DMS79 treated with DMSO at 0.1 percent for 48 hours (cell line): Measurements from ENCODE around the gene F13A1.

ENCODE experiments used
- DNase-seq: peaks from one replicate; lab custom pipeline; 2025; lab: John Stamatoyannopoulos, UW

The F13A1 gene

GRCh38 chr6:6319952-6320811, at the start of gene F13A1:
F13A1 (minus strand) TSS chr6:6320662; CDS start chr6:6318664, 1,998 bp downstream.
- no peak for DNase-seq

- DNase-seq, result no peak
Measured at GRCh38 chr6:6368684-6369052, 48.2 kb upstream of the F13A1 start.

DNA sequence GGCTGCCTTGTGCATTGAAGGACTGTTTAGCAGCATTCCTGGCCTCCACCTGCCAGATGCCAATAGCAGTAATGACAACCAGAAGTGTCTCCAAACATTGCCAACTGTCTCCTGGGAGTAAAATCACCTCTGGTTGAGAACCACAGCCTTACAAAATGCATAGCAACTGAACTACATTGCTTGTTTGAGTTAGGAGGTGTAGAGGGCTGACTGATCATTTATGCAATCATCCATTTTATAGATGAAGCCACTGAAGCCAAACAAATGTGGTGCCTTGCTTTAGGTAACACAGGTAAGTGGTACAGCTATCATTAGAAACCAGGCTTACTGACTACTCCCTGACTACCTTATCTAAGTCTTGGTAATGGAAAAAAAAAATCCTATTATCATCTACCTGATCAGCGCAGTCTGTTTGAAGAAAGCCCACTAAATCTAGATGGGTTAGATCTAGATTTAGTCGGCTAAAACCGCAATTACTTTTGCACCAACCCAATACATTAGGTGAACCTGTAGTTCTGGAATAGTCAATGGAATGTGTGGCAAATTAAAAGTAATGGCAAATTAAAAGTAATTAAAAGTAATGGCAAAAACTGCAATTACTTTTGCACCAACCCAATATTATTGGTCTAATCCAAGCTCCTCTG, 47.7 kb upstream of the F13A1 start:
- DNase-seq, result no peak

DNA sequence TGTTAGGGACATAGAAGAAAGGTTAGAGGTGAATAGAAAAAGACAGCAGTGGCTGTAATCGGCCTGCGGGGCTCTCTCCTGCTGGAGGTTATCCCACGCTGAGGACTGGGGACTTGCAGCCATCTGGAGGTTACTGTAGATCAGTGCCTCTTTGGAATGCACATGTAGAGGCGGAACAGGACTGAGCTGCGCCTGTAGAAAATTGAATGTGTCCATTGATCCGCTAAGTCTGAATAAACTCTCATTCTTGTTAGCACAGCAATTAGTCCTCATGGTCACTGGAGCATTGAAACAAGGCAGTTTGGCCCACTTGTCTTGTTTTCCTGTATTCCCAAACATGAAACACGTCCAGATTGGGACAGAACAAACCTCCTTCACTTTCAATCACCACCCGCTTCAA, 46.3 kb upstream of the F13A1 start:
- no peak for DNase-seq

DNA sequence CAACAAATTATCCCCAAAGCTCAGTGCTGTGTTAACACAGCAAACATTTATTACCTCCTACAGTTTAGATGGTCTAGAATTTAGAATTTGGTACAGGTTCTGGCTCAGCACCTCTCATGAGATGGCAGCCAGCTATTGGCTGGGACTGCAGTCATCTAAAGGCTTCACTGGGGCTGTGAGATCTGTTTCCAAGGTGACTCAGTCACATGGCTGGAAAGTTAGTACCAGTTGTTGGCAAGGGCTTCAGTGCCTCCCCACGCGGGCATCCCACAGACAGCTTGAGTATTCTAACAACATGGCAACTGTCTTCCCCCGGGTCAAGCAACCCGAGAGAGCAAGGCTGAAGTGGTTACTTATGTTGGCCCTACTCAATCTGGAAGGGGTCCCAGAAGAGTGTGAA, 44.8 kb upstream of the F13A1 start:
- DNase-seq, result no peak

DNA sequence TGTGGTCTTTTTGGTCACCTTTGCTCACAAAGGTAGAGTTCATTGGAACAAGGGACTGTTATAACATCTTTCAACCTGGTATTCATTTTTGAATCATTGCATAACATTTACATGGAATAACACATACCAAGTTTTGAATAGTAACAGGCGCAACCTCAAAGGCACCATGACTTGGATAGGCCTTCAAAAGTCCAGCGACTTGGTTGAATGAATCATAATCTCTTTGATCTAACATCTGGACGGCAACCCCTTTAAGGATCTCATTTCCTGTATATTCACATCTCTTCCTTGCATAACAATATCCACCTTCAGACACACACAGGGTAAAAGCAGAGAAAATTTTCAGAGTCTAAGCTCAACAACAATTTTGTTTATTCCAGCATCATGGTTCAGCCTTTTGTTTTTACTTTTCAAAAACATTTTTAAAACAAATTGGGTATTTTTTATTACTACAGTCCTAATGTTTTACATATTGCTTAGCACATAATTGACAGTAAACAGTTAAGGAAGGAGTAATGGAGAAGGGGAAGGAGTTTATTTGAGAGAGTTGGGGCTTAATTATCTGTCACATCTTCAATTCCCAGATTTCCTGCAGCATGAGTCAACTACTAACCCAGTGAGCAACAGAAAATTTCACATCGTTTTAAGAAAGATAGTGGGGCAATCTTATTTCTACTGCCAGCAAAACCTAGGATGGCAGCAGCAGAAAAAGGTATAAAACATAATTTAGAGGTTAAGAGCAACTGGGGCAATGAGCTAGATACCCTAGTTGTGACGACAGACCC, 41.8 kb upstream of the F13A1 start:
- DNase-seq, result no peak

- DNase-seq, result no peak
Measured at GRCh38 chr6:6357530-6357929, 37.1 kb upstream of the F13A1 start.

- no peak for DNase-seq
Measured at GRCh38 chr6:6357032-6357431, 36.6 kb upstream of the F13A1 start.

DNA sequence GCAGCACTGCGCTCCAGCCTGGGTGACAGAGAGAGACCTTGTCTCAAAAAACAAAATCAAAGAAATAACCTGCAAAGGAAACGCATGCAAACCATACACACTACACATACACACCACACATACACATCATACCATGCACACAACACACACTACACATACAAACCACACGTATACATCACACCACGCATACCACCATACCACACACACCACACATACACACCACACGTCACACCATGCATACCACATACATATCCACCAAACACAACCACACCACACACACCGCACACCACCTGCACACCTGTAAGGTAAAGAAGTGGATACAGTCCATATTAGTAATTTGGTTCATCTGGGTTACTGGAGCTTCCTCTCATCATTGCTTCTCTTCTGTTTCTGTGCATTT, 32.3 kb upstream of the F13A1 start:
- DNase-seq, result no peak

- no peak for DNase-seq
Measured at GRCh38 chr6:6351511-6352025, 31.1 kb upstream of the F13A1 start.

- DNase-seq, result no peak
Measured at GRCh38 chr6:6350696-6351095, 30.2 kb upstream of the F13A1 start.

DNA sequence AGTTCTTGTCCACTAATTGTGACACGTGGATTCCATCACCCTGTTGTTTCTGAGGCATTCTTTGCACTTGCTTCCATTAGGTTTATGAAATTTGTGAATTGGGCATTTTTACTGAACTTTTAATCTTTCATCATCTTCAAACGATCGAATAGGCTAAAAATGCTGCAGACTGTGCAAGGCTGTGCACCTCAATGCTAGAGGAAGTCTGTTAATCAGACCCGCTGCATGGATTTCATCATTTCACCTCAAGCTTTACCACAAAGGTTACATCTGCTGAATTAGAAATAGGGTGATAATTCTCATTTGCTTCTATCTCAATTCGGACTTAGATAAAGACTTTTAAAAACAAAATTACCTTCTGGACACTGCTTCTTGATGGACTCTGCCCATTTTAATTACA, 27.8 kb upstream of the F13A1 start:
- no peak for DNase-seq

GRCh38 chr6:6346427-6347023, 26.1 kb upstream of the F13A1 start:
- no peak for DNase-seq

DNA sequence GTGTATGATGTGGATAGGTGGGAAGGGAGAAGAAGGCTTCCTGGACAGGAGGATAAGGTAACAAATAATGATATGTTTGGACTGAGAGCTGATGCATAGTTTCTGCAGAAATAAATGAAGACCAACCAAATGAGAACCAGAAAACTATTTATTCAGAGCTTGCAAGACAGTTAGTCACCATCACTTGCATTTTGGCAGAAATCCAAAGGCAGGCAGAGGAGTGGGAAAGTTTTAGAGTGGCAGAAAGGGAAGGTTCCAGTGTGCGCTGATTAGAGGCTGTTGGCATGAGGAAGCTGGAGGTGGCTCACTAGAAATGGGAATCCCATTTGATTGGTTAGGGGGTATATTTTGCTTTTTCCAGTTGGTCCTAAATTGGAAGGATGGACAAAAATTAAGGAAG, 13.0 kb upstream of the F13A1 start:
- DNase-seq, result no peak

DNA sequence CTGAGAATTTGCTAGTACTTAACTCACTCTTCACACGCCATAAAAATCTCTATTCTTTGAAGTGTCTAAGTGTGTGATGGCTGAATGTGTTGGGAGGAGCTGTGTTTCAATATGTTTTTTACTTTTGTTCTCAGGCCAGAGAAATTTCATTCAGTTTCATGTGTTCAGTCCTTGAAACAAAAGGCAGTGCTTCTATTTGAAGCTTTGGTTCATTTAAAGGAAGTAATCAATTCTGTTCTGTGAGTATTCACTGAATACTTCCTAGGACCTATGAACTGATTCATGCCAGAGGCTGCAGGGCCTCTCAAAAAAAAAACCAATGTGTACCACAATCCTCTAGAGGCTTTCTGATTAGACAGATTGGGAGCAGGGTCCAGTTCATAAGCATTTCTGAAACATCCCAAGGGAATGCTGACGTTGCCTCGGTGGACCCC, 12.4 kb upstream of the F13A1 start:
- DNase-seq, result no peak

GRCh38 chr6:6331946-6332601, 11.6 kb upstream of the F13A1 start:
- no peak for DNase-seq

DNA sequence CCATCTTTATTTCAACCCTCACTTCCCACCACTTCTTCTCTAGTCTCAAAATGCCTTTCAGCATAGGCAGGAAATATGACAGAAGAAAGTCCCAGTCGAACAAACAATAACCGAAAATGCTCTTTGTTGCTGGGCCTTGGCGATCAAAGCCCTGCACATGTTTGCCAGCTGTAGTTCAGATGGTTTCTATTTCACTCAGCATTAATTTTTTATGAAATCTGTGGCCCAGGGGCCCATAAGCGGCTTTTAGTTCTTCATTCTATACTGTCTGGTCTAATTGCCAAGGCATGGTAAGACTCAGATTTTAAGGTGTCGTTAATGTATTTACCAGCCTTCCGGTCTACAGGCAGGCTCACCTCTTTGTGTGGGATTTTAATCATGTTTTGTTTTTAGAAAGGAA, 10.9 kb upstream of the F13A1 start:
- no peak for DNase-seq

- no peak for DNase-seq
Measured at GRCh38 chr6:6330407-6330806, 9.9 kb upstream of the F13A1 start.

GRCh38 chr6:6328451-6328850, 8.0 kb upstream of the F13A1 start:
- DNase-seq, result no peak

DNA sequence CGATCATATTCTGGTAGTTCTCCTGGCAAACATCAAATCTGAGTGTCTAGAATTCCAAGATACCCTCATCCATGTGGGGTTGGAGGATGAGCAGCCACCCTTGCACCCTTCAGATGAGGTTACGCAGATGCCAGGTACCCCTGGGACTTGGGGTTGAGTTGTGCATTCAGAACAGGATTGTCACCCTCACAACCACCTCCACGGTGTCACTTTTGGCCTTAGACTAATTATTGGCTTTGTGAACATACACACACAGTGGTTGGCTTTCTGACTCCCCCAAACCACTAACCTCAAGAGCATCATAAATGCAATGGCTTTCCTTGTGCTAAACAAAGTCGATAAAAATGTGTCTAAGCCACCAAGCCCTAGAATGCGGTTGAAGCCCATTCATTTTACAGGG, 2.9 kb upstream of the F13A1 start:
- DNase-seq, result no peak

DNA sequence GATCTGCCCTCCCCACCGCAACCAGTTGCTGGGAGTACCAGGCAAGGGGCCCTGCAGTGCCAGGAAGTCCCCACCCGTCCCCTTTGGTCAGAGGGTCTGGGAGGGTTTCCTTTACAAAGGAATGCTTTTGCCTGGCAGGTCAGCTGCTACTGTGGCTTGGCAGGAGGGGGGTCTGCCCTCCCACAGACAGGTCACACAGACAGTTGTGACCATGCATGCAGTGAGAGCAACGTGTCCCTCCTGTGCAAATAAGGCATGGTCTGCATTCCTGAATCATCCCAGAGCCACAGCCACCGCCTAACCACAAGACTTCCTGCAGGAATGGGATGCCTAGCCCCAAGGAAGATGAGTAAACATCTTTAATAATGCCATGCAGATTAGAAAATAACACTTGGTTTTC, 439 bp upstream of the F13A1 start:
- no peak for DNase-seq
